Measurements from ENCODE around the gene LRRC70. TPM values are rescaled to one million over a fixed set of nuclear protein-coding genes. Genes with fewer than 3 reads are reported as not detected.

LRRC70 gene
- total RNA-seq, 1 donor from 2014 or later: 1.1 TPM

- no peak for DNase-seq (ENCODE audit: extremely low spot score, unreplicated experiment)
- TF ChIP-seq, protein P1, sequence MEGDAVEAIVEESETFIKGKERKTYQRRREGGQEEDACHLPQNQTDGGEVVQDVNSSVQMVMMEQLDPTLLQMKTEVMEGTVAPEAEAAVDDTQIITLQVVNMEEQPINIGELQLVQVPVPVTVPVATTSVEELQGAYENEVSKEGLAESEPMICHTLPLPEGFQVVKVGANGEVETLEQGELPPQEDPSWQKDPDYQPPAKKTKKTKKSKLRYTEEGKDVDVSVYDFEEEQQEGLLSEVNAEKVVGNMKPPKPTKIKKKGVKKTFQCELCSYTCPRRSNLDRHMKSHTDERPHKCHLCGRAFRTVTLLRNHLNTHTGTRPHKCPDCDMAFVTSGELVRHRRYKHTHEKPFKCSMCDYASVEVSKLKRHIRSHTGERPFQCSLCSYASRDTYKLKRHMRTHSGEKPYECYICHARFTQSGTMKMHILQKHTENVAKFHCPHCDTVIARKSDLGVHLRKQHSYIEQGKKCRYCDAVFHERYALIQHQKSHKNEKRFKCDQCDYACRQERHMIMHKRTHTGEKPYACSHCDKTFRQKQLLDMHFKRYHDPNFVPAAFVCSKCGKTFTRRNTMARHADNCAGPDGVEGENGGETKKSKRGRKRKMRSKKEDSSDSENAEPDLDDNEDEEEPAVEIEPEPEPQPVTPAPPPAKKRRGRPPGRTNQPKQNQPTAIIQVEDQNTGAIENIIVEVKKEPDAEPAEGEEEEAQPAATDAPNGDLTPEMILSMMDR (conservative IDR thresholded peaks at IDR 0.05): no peak
- Mint-ChIP-seq H3K36me3 (peaks cover 26% of the 10 kb centered on the region), H3K27me3 (no peaks in the 10 kb centered on the region), H3K4me3 (no peak overlapping the region), H3K9me3 (peaks cover 5% of the 10 kb centered on the region), H3K4me1 (ENCODE audit: unreplicated experiment) (no peaks in the 10 kb centered on the region), H3K27ac (no peak overlapping the region)
Observed at GRCh38 chr5:62614355-62614754, 35.7 kb downstream of the LRRC70 start.

- Mint-ChIP-seq H3K9me3 (peaks cover 5% of the 10 kb centered on the region), H3K27me3 (no peaks in the 10 kb centered on the region), H3K4me3 (no peak overlapping the region), H3K27ac (no peak overlapping the region), H3K4me1 (ENCODE audit: unreplicated experiment) (peaks cover 5% of the 10 kb centered on the region), H3K36me3 (peaks cover 23% of the 10 kb centered on the region)
- TF ChIP-seq, protein P1 (conservative IDR thresholded peaks at IDR 0.05): no peak
- DNase-seq (ENCODE audit: extremely low spot score, unreplicated experiment): no peak
Observed at GRCh38 chr5:62616615-62617277, 38.1 kb downstream of the LRRC70 start.

DNA sequence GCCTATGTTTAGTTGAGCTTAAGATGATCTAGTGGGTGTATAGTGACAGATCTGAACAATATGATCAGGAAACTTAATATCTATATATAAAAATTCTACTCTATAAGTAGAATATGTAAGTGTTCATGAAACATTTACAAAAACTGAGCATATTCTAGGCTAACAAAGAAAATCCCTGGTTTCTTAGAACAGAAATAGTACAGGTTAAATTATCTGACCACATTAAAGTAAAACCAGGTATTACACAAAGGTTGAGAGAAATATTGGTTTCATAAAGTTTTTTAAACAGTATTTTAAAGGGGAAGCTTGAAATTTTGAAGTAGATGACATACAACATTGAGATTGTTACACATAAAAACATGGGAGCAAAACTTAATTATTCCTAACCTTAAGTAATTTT lies 39.3 kb downstream of the LRRC70 start:
- no peak overlapping the region for H3K4me3 Mint-ChIP-seq

GRCh38 chr5:62620761-62621160 lies 42.1 kb downstream of the LRRC70 start:
- H3K36me3 Mint-ChIP-seq: peaks cover 7% of the 10 kb centered on the region
- no peaks in the 10 kb centered on the region for H3K9me3 Mint-ChIP-seq
- no peak overlapping the region for H3K27ac Mint-ChIP-seq
- H3K4me1 Mint-ChIP-seq (ENCODE audit: unreplicated experiment): peaks cover 5% of the 10 kb centered on the region
- H3K4me3 Mint-ChIP-seq: no peak overlapping the region
- no peaks in the 10 kb centered on the region for H3K27me3 Mint-ChIP-seq
- TF ChIP-seq, protein P1 (conservative IDR thresholded peaks at IDR 0.05): no peak
- no peak for DNase-seq (ENCODE audit: extremely low spot score, unreplicated experiment)

More for the DNA sequence above, 39.3 kb downstream of the LRRC70 start:
- Mint-ChIP-seq H3K36me3 (peaks cover 21% of the 10 kb centered on the region), H3K4me1 (ENCODE audit: unreplicated experiment) (peaks cover 5% of the 10 kb centered on the region), H3K9me3 (peaks cover 5% of the 10 kb centered on the region), H3K27ac (no peak overlapping the region), H3K27me3 (no peaks in the 10 kb centered on the region)
- DNase-seq (ENCODE audit: extremely low spot score, unreplicated experiment): no peak
- TF ChIP-seq, protein P1 (conservative IDR thresholded peaks at IDR 0.05): no peak

DNA sequence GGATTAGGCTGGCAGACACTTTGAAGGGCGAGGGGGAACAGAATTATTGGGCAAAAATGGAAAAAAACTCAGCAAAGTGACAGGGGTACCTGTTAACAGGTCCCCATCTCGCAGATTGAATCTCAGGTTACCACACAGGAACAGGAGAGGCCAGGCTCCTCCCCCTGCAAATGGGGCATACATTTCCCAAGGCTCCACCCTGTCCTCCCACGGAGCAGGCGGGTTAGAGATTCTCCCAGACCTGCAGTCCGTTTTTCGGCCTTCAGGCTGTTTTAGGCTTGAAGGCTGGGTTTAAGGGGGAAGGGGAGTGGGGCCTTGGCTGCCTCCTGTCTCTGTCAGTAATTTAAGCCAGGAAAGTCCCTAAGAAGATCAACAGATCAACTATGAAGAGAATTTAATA lies 42.7 kb downstream of the LRRC70 start:
- H3K9me3 Mint-ChIP-seq: no peaks in the 10 kb centered on the region
- no peak overlapping the region for H3K27ac Mint-ChIP-seq
- H3K36me3 Mint-ChIP-seq: peaks cover 7% of the 10 kb centered on the region
- no peak for DNase-seq (ENCODE audit: extremely low spot score, unreplicated experiment)
- no peaks in the 10 kb centered on the region for H3K27me3 Mint-ChIP-seq
- no peak overlapping the region for H3K4me3 Mint-ChIP-seq
- TF ChIP-seq, protein P1 (conservative IDR thresholded peaks at IDR 0.05): no peak
- peaks cover 5% of the 10 kb centered on the region for H3K4me1 Mint-ChIP-seq (ENCODE audit: unreplicated experiment)

Measured in type B pancreatic cell (in vitro differentiated cells).